Naive B cell (primary cell): ENCODE results near the gene HOXB1. TPM values are rescaled to one million over a fixed set of nuclear protein-coding genes. Genes with fewer than 3 reads are reported as not detected.
"Not testable (repeated sequence)": the region's sequence is repeated elsewhere in the genome, so short reads cannot be mapped to it uniquely, and the experiment has no call there.

Experiments
- ATAC-seq, 2 donors: fragments of 150-1000 bp; cut with Tn5 transposase; 2 replicates each; pipeline ENCODE4 v1.10.0; 2021; ENCODE audit warnings: low read depth in 2 of 2, mild to moderate bottlenecking in 2 of 2, moderate library complexity in 2 of 2
- DNase-seq: peaks from one replicate; pipeline ENCODE4 v3.0.0; 2022
- H3K27ac Mint-ChIP-seq, 6 donors: one replicate each; pipeline ENCODE4 v1.8.0; 2020 to 2022; ENCODE audit warnings: mild to moderate bottlenecking in 6 of 6, mixed read lengths in 6 of 6, moderate library complexity in 5 of 6, inconsistent platforms in 2 of 6
- H3K27me3 Mint-ChIP-seq, 3 donors: one replicate each; pipeline ENCODE4 v1.8.0; 2021 to 2022; ENCODE audit warnings: mixed read lengths in 3 of 3, mild to moderate bottlenecking in 1 of 3
- H3K36me3 Mint-ChIP-seq, 2 donors: one replicate each; pipeline ENCODE4 v1.8.0; 2020 to 2022; ENCODE audit warnings: mixed read lengths in 2 of 2, inconsistent platforms in 1 of 2, mild to moderate bottlenecking in 1 of 2
- H3K4me1 Mint-ChIP-seq, 3 donors: one replicate each; pipeline ENCODE4 v1.8.0; 2020 to 2022; ENCODE audit warnings: mixed read lengths in 3 of 3, inconsistent platforms in 1 of 3, mild to moderate bottlenecking in 1 of 3, moderate library complexity in 1 of 3
- H3K4me3 Mint-ChIP-seq, 8 donors: one replicate each; pipeline ENCODE4 v1.8.0; 2020 to 2022; ENCODE audit warnings: mild to moderate bottlenecking in 8 of 8, mixed read lengths in 8 of 8, moderate library complexity in 8 of 8, inconsistent platforms in 2 of 8
- H3K9me3 Mint-ChIP-seq, 7 donors: one replicate each; pipeline ENCODE4 v1.8.0; 2020 to 2022; ENCODE audit warnings: mixed read lengths in 7 of 7, mild to moderate bottlenecking in 5 of 7, inconsistent platforms in 2 of 7, moderate library complexity in 1 of 7
- polyA plus RNA-seq, 6 donors: library from polyadenylated mRNA; unstranded; fragments of 300-500 nt; fragmentation: Illumina TruSeq; gene quantifications; one replicate each; pipeline ENCODE4 v1.2.3, GENCODE V29; 2021; ENCODE audit warnings: low read depth in 6 of 6

Gene HOXB1
- polyA plus RNA-seq, 6 donors from 2014 or later, result not detected

GRCh38 chr17:48541036-48541576 lies 10.3 kb upstream of the HOXB1 start:
- Mint-ChIP-seq H3K9me3 (no peaks in the 10 kb centered on the region), H3K27me3 (peaks cover 55 to 81% (median 72%) of the 10 kb centered on the region in 3 donors), H3K4me3 (peak overlapping the region; percentile 85 to 99 (median 96)), H3K36me3 (peaks cover 4 to 17% of the 10 kb centered on the region in 2 donors), H3K4me1 (peaks cover 29 to 40% (median 38%) of the 10 kb centered on the region in 3 donors), H3K27ac (peak overlapping the region in 5 of 6 donors; percentile 89 to 99 (median 92))
- no peak for ATAC-seq
- no peak for DNase-seq

DNA sequence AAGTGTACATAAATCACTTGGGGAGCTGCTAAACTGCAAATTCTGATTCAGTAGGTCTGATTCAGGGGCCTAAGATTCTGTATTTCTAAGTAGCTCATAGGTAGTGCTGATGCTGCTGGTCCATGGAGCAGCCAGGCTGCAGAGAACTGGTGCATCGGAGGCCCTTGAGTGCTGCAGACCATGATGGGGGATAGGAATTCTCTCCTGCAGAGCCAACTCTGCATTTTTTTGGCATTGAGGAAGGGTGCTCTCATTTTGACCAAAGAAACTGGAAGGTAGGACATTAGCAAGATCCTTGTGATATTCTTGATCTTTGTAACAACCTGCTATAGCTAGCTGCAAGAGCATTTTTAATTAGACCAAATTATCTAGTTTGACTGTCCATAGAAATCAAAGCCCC lies 9.4 kb upstream of the HOXB1 start:
- H3K27ac Mint-ChIP-seq, result no peak overlapping the region
- peaks cover 4 to 17% of the 10 kb centered on the region in 2 donors for H3K36me3 Mint-ChIP-seq
- no peaks in the 10 kb centered on the region for H3K9me3 Mint-ChIP-seq
- DNase-seq, result no peak
- H3K4me1 Mint-ChIP-seq, result peaks cover 29 to 40% (median 38%) of the 10 kb centered on the region in 3 donors
- no peak for ATAC-seq
- peak overlapping the region in 3 of 8 donors; percentile 29 to 63 (median 36) for H3K4me3 Mint-ChIP-seq
- peaks cover 48 to 72% (median 68%) of the 10 kb centered on the region in 3 donors for H3K27me3 Mint-ChIP-seq

DNA sequence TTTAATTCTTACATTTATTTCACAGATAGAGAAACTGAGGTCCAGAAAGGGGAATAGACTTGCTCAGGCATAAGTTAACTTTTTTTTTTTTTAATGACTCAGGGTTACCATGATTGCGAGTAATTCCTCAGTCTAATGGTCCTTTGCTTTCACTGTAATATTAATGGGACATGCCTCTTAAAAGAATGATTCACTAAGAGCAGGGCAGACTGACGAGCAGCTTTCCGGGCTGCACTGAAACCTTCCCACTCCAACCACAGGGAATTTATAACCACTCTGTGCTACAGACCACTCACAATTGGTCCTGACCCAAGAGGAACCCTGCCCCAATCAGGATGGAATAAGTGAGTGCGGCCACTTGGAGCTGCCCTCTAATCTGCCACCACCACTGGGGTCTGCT lies 8.4 kb upstream of the HOXB1 start:
- Mint-ChIP-seq H3K9me3 (no peaks in the 10 kb centered on the region), H3K4me1 (peaks cover 23 to 33% (median 30%) of the 10 kb centered on the region in 3 donors), H3K27ac (no peak overlapping the region), H3K27me3 (peaks cover 44 to 61% (median 57%) of the 10 kb centered on the region in 3 donors), H3K4me3 (peak overlapping the region in 1 of 8 donors; percentile 29), H3K36me3 (peaks cover 4 to 15% of the 10 kb centered on the region in 2 donors)
- ATAC-seq (no peak), DNase-seq (no peak)

DNA sequence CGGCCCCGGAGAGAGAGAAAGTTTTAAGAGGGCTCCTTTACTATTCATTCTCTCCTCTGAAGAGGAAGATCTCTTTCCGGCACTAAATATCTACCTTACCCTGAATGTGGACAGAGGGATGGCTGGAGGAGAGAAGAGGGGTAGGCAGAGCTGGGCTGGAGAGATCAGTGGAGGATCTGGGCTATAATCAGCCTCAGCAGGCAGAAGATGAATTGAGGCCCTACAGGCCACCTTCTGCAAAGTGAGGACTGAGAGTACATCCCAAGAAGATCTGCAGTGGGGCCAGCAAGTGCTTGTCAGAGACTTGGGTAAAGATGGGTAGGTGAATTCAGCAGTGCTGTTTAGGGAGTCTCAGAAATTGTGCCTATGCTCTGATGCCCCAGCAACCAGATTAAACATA lies 6.5 kb upstream of the HOXB1 start:
- H3K4me3 Mint-ChIP-seq, result no peak overlapping the region
- peaks cover 4 to 8% of the 10 kb centered on the region in 2 donors for H3K36me3 Mint-ChIP-seq
- DNase-seq (no peak), ATAC-seq (no peak)
- peaks cover 48 to 57% (median 54%) of the 10 kb centered on the region in 3 donors for H3K27me3 Mint-ChIP-seq
- no peaks in the 10 kb centered on the region for H3K9me3 Mint-ChIP-seq
- H3K27ac Mint-ChIP-seq, result no peak overlapping the region
- peaks cover 10 to 16% (median 15%) of the 10 kb centered on the region in 3 donors for H3K4me1 Mint-ChIP-seq

- not testable (repeated sequence) for H3K36me3 Mint-ChIP-seq, H3K27ac Mint-ChIP-seq, H3K9me3 Mint-ChIP-seq, H3K4me1 Mint-ChIP-seq, ATAC-seq, DNase-seq
- H3K4me3 Mint-ChIP-seq, result peak overlapping the region in 1 of 8 donors; percentile 42
- H3K27me3 Mint-ChIP-seq, result peaks cover 51 to 57% (median 53%) of the 10 kb centered on the region in 3 donors
Observed at GRCh38 chr17:48535793-48536559, 5.2 kb upstream of the HOXB1 start.

- Mint-ChIP-seq H3K27ac (no peak overlapping the region), H3K9me3 (no peaks in the 10 kb centered on the region), H3K27me3 (peaks cover 44 to 70% (median 53%) of the 10 kb centered on the region in 3 donors), H3K4me1 (peaks cover 0 to 2% (median 0%) of the 10 kb centered on the region in 3 donors), H3K36me3 (no peaks in the 10 kb centered on the region), H3K4me3 (no peak overlapping the region)
- DNase-seq, result no peak
- ATAC-seq, result no peak
Observed at GRCh38 chr17:48532261-48532660, 1.4 kb upstream of the HOXB1 start.

GRCh38 chr17:48530208-48530886 lies 464 bp downstream of the HOXB1 start:
- peaks cover 48 to 75% (median 57%) of the 10 kb centered on the region in 3 donors for H3K27me3 Mint-ChIP-seq
- peaks cover 0 to 2% (median 0%) of the 10 kb centered on the region in 7 donors for H3K9me3 Mint-ChIP-seq
- ATAC-seq, result no peak
- peaks cover 0 to 6% (median 0%) of the 10 kb centered on the region in 3 donors for H3K4me1 Mint-ChIP-seq
- H3K27ac Mint-ChIP-seq, result no peak overlapping the region
- H3K4me3 Mint-ChIP-seq, result no peak overlapping the region
- DNase-seq, result no peak
- H3K36me3 Mint-ChIP-seq, result no peaks in the 10 kb centered on the region

DNA sequence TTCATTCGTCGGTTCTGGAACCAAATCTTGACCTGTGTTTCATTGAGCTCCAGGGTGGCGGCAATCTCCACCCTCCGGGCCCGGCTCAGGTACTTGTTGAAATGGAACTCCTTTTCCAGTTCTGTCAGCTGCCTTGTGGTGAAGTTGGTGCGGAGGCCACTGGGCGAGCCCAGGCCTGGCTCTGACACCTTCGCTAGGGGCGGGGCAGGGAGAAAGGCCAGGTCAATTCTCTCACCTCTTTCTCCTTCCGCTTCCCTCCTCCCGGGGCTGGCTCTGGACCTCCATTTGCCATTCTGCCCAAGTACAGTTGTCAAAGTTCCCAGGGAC lies 1.2 kb downstream of the HOXB1 start:
- ATAC-seq, result no peak
- no peak overlapping the region for H3K4me3 Mint-ChIP-seq
- no peaks in the 10 kb centered on the region for H3K36me3 Mint-ChIP-seq
- H3K4me1 Mint-ChIP-seq, result peaks cover 0 to 6% (median 0%) of the 10 kb centered on the region in 3 donors
- no peak for DNase-seq
- H3K27ac Mint-ChIP-seq, result no peak overlapping the region
- peaks cover 55 to 82% (median 64%) of the 10 kb centered on the region in 3 donors for H3K27me3 Mint-ChIP-seq
- H3K9me3 Mint-ChIP-seq, result peaks cover 0 to 2% (median 0%) of the 10 kb centered on the region in 7 donors

GRCh38 chr17:48528936-48529682 lies 1.7 kb downstream of the HOXB1 start:
- H3K4me1 Mint-ChIP-seq, result peaks cover 0 to 6% (median 0%) of the 10 kb centered on the region in 3 donors
- H3K36me3 Mint-ChIP-seq, result no peaks in the 10 kb centered on the region
- H3K4me3 Mint-ChIP-seq, result no peak overlapping the region
- ATAC-seq (no peak), DNase-seq (no peak)
- peaks cover 50 to 87% (median 70%) of the 10 kb centered on the region in 3 donors for H3K27me3 Mint-ChIP-seq
- no peak overlapping the region for H3K27ac Mint-ChIP-seq
- peaks cover 0 to 2% (median 0%) of the 10 kb centered on the region in 7 donors for H3K9me3 Mint-ChIP-seq

GRCh38 chr17:48528153-48528935 lies 2.5 kb downstream of the HOXB1 start:
- Mint-ChIP-seq H3K27me3 (peaks cover 55 to 92% (median 71%) of the 10 kb centered on the region in 3 donors), H3K36me3 (no peaks in the 10 kb centered on the region), H3K9me3 (peaks cover 0 to 2% (median 0%) of the 10 kb centered on the region in 7 donors), H3K27ac (no peak overlapping the region), H3K4me1 (peaks cover 0 to 6% (median 0%) of the 10 kb centered on the region in 3 donors), H3K4me3 (peak overlapping the region in 1 of 8 donors; percentile 76)
- DNase-seq (no peak), ATAC-seq (no peak)

DNA sequence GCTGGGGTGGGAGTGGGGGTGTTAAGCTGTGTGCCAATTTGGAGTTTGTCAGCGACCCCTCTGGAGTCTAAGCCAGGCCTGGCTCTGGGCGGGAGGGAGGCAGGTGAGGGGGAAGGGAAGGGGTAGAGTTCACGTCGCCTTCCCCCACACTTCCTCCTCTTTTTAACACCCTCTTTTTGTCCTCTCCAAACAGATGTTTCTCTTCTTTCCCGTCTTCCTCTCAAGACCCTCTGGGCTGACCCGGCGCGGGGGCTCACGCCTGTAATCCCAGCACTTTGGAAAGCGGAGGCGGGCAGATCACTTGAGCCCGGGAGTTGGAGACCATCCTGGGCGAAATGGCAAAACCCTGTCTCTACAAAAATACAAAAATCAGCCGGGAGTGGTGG lies 3.3 kb downstream of the HOXB1 start:
- Mint-ChIP-seq H3K36me3 (no peaks in the 10 kb centered on the region), H3K9me3 (peaks cover 0 to 2% (median 0%) of the 10 kb centered on the region in 7 donors), H3K27me3 (peaks cover 51 to 92% (median 73%) of the 10 kb centered on the region in 3 donors), H3K4me3 (peak overlapping the region in 1 of 8 donors; percentile 76), H3K27ac (no peak overlapping the region), H3K4me1 (peaks cover 0 to 6% (median 0%) of the 10 kb centered on the region in 3 donors)
- ATAC-seq, result no peak
- DNase-seq, result no peak
